NCI-H2029 (cell line): ENCODE measurements around the gene DMAP1.

Experiments used
- DNase-seq: peaks from one replicate; lab custom pipeline; 2025; lab: John Stamatoyannopoulos, UW

Gene DMAP1

DNA sequence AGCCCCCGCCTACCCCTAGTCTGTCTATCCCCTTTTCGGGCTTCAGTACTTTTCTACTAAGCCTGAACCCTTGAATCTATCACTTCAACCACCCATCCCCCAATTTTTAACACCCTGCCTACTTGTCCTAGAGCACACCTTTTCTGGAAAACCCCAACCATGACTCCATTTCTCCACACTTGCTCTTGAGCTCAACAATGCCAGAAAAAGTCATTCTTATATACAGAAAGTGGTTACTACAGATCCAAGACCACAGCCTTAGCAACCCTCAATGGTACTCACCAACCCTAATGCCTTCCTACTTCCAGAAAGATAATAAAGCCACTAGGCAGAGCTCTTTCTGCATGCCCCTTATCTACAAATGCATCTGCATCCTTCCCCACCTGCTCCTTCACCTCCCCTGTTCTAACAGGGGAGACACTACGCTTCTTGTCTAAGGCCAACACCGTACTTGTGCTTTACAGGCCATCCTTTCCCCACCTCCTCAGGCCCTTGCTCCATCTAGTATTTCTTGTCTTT, 41.2 kb downstream of the DMAP1 start:
- DNase-seq: no peak

DNA sequence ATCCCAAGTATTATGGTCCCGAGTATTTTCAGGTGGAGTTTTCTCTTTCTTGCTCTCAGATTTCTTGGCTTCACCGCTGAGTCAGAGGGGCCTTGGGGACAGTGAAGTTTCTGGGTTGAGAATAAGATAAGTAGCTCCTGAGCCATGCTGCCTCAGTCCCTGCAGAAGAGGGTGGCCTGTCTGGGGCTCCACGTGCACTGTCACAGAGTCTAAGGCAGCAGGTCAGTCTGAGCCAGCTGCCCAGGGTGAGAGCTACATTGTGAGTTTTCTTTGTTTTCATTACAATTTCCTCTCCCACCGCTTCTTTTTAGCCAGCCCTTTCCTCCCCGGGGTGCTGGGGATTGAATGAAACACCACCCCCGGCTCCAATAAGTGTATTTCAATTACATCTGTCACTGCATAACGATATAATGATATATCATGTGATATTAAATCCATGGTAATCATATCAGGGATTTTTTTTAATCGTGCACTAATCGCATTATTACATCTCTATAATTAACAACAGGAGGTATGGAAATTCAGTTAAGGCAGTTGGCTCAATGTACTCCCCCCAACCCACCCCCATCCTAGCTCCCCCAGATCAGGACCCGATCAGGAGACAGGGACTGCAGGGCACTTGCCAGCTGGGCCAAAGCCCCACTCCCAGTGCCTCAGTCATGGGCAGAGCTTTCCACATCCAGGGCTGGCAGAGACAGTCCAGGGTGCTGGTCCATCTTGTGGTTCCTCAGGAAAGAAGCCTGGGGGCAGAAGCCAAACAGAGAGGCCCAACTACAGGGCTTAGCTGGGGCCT, 43.7 kb downstream of the DMAP1 start:
- DNase-seq: no peak

DNA sequence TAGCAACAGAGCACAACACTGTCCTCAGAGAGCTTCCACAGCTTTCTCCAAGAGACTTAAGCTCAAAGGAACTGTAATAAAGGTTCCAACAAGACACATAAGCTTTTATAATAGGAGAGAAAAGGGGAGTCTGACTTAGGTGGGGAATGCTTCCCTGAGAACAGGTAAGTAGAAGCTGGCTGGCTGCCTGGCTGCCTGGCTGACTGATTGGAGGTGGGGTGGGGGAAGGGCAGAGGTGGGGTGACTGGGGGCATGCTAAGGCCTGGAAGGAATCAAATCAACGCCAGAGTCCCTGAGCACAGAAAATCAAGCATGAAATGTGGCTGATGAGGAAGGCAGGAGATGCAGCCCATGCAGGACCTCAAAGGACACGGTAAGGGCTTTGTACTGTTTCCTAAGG, 45.8 kb downstream of the DMAP1 start:
- DNase-seq: no peak

DNA sequence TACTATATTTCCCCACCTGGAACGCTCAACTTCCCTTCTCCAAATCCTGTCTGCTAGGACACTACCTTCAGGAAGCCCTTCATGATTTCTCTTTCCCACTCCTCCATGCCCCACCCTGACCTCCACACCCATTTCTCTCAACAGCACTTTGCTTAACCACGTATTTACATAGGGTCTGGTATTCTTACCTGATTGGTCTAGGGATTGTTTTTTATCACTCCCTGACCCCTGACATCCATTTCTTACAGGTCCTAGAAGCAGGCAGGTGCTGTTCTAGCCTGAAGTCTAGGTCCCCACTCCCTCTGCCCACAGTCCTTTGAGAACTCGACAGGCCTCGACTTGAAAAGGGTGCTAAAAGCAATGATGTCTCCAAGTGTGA, 47.5 kb downstream of the DMAP1 start:
- DNase-seq: peak; percentile 51

DNA sequence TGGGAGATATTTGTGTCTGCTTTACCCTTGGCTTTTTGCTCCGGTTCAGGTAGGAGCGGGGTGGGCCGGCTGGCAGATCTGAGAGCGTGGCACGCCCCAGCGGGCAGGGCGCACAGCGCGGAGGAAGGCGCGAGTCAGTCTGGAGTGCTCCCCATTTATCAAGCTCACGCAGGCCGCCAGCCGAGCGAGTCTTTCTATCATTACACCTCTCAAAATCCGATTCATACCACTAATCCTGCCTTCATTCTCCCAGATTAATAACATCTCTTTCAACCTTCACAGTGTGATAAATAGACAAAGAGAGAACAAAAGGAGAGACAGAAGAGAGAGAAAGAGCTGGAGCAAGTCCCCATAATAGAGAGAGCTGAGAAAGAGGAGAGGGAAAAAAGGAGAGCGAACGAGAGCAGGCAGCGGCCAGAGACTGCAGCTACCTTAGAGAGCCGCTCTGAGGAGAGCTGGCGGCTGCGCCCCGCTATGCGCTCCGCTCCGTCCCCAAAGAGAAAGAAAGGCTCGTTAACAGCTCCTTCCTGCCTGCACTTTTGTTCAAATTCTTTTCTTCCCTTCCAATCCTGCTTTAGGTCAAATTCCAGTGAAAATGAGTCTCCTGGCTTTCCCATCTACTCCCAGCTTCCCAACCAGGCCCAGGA, 48.0 kb downstream of the DMAP1 start:
- no peak for DNase-seq

DNA sequence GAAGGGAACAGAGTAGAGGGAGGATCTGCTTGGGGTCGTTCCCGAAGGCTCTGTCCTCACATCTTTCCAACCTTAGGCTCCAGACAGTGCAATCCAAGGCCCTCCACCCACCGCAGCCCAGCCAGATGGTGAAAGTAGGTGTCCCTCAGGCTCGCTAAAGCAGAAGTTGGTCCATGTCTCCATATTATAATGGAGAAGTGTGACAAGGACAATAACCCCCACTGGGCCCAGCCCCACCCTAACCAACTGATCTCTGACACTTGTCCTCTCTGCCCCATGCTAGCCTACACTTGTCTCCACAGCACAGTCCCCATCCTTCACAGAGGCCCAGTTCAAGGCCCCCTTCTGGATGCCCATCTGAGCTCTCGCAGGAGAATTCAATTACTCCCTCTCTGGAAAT, 48.7 kb downstream of the DMAP1 start:
- DNase-seq: no peak

DNA sequence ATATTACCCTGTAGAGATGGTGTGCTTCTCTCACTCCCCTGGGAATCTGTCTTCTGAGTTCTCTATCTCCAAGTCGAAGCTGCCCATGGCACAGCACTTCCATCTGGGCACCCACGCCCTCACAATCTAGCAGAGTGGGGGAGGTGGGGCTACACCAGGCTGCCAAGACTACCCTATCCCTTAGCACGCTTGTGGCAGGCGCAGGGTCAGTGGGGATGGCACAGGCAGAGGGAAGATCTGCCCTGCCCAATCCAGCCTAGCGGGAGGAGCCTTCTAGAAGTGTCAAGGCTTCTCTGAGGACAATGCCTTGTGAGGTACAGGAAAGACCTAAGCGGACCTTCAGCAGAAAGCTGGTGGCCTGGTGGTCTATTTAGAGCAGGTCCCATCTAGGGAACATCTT, 49.1 kb downstream of the DMAP1 start:
- DNase-seq: no peak

DNA sequence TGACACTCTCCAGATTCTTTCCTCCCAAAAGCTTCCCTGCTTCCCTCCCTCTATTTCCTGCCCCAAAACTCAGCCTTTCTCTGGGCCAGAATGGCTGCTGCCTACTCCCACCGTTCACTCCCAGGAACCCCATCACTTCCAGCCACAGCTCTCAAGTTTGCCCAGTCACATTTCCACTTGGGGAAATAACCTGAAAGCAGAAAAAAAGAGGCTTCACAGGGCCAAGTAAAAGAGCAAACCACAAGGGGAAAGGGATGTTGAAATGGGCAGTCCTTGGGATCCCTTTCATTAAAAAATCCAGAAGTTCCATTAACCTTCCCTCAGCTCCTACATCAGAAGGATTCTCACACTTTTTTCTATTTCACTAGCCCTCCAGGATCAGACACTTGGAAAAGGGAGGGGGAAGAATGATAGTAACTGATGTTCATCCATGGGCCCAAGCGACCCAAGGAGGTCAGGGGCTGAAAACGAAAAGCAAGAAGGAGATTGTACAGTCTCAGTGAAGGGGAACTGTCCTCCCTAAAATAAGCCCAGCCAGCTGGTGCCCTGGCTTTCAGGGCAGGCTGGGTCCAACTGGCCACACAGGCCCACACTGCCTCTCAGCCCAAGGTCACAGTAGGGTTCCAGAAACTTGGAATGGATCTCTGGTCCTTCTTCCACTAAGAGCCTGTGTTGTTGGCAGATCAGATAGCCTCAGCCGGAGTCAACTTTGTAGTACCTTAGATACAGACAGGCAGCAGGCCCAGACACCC, 49.7 kb downstream of the DMAP1 start:
- no peak for DNase-seq

DNA sequence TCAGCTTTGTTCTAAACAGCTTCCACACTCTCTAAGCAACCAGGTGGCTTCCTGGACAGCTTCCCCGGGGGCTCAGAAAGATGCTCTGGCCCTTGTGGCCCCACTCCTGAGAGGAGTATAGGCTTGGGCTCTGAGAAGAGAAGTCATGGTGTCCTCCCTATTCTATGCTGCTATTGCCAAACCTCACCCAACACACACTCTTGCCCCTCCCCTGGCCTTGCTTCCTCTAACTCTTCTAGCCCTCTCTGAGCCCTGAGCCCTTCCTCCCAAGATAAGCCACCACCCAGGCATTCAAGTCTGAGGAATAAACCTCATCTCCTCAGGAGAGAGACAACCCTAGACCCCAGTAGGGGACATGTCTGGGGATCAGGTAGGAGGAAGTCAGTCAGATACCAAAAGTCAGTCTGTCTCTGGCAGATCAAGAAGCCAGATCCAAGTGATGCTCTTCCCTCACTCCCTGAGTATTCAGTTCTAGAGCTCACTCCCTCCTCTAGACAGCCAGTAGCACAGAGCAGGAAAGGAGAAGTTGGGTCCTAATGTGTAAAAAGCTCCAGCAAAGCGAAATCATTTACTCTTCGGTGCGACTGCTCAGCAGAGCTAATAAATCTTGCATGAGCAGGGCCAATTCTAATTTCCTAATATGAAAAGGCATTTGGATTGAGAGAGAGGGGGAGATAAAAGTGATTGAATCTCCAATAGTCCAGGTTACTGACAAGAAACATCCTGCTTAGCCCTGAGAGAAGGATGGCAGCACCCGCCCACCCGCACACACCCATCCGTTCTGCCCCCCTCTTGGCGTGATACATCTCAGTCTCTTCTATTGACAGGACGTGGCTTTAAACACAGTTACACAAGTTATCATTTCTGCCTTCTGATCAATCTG, 50.5 kb downstream of the DMAP1 start:
- no peak for DNase-seq

DNA sequence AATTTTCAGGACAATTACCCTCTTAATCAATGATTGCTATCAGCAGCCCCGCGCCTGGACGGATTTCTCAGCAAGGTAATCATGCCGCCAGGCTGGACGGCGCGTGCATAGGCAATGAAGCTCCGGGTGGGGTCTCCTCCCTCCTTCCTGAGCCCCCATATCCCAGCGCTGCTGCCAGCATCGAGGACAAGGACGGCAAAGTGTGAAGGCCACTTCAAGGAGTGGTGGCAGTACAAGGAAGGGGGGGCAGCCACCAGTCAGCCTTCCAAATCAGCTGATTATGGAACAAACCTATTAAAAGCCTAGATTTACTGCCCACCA, 51.1 kb downstream of the DMAP1 start:
- no peak for DNase-seq

DNA sequence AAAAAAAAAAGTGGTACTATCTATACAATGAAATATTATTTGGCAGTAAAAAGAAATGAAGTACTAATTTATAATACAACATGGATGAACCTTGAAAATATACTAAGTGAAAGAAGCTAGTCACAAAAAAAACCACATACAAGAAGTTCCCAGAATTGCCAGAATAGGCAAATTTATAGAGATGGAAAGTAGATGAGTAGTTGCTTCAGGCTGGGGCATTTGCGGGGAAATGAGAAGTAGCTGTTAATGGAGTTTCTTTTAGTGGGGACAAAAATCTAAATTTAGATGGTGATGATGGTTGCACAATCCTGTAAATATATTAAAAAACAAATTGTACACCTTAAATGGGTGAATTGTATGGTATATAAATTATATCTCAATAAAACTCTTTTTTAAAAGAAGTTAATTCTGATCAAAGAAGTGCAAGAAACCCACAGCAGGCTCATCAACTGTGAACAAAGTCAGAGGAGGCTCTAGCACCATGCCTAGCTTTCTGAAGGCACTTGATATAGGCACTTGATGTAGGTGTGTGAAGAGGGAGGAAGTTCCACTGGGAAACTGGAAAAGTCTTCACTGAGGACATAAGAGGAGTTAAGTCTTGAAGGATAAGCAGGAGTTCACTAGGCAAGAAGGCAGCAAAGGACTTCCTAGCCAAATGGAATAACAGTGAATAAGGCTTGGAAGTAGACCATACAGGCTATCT, 52.5 kb downstream of the DMAP1 start:
- DNase-seq: no peak

DNA sequence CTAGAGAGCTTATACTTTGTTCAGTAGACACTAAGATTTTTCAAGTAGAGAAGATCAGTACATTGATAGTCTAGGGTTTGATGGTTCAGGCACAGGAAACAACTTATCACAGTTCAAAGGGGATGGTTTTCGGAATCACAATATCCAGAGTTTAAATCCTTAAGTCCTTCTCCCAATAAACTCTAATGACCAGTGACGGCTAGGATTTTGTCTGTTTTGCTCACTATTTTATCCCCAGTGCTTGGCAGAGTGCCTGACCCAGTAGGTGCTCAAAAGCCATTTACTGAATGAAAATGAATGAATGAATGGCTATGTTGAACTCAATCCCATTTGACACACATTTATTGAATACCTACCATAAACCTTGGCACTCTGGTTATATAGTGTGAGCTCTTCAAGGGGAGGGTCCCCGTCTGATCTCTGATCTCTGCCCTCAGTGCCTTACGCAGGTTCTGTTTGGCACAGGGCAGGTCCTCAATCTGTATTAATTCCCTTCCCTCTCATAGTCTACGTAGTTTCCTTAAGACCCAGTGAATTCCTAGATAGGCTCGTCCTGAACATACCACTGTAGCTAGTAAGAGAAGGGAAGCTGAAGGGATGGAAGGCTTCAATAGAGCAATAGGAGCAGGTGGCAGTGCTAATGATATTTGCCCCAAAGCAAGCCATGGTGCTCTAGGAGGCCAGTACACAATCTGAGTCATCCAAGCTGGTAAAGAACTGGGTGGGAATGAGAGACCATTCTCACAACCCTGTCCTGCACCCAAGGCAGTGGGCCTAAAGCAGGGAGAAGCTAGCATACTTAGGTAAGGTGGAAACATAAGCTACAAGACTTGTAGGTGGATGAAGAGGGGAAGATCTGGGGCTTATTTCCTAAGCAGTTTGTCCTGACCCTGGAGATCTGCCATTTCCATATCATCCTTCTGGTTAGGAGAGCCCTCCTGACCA, 53.4 kb downstream of the DMAP1 start:
- no peak for DNase-seq

DNA sequence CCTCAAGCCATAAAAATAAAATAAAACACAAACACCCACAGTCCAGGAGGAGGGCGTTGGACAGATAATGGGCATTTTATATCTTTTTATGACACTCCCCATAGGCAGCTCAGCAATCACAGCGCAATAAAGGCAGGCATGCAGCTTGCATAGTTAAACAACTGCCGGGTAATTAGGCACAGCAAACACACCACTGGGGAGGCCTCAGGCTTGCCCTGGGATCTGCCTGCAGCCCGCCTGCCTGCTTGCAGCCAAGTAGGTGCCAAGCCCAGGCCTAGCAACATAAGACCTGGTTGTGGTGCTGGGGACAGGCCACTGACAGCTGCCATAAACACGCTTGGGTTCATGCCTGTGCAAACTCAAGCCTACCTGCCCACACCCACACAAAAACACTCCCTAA, 54.2 kb downstream of the DMAP1 start:
- DNase-seq: no peak

DNA sequence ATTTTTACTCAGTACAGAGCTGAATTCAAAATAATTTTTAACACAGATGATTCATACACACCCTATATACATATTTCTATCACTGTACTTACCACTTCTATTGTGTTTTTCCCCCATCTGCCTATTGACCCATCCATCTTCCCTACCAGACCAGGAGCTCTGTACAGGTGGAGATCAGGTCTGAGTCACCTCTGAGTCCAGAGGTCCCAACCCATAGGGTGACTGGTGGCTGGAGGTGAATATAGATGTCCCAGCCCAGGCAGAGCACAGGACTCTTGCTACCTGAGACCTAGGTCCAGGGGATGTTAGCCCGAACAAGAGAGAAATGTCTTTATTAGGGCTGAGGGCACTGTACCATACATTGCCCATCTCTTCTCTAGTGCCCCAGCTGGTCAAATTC, 54.8 kb downstream of the DMAP1 start:
- no peak for DNase-seq
